Measurements from ENCODE around the gene SKIDA1.
"Not testable (repeated sequence)": the region's sequence is repeated elsewhere in the genome, so short reads cannot be mapped to it uniquely, and the experiment has no call there.

SKIDA1 gene

DNA sequence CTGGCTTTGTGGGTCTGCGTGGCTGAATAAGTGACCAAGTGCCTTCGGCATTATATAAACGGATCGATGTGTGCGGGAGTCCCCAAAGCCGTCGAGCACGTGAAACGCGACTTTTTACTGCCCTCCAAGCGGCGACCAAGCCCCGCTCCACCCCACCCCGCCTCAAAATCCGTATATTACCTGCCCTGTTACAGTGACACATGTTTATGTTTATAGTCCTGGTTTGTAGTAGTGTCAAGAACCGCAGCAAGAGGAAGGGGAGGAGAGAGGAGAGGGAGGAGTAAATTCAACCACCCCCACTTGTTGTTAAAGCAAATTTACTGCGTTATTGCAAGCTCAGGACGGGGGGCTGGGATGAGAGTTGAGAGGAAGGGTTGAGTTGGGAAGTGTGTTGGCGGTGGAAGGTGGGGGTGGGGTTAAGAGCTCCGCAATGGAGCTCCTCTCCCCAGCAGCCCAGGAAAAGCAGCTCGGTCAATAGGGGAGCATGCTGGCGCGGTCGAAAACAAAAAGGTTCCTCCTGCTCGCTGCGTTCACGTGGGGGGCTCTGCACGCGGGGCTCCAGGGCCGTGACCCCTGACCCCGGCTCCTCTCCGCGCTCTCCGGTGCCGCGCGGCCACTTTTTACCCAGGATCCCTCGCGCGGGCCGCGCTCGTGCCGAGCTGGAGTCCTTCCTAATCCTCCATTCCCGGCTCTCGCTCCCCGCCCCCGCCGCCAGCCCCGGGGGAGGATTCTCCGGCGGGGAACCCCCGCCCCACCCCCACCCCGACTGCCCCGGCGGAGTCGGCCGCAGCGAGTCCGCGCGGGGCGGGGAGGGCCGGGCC, at the start of gene SKIDA1:
Gene SKIDA1, minus strand, starts transcription at position 316 of the 821 bp plus-strand sequence. CDS start 7,860 bp downstream, outside the sequence.
- in situ Hi-C loops (cut with MboI; ENCODE audit: low sequenced_read_pairs), result no loop called here

- in situ Hi-C loops (cut with MboI; ENCODE audit: low sequenced_read_pairs), result not testable (repeated sequence)
Measured at GRCh38 chr10:21574514-21574913, 49.0 kb upstream of the SKIDA1 start.

GRCh38 chr10:21572578-21572977, 47.1 kb upstream of the SKIDA1 start:
- in situ Hi-C loops (cut with MboI; ENCODE audit: low sequenced_read_pairs), result no loop called here

DNA sequence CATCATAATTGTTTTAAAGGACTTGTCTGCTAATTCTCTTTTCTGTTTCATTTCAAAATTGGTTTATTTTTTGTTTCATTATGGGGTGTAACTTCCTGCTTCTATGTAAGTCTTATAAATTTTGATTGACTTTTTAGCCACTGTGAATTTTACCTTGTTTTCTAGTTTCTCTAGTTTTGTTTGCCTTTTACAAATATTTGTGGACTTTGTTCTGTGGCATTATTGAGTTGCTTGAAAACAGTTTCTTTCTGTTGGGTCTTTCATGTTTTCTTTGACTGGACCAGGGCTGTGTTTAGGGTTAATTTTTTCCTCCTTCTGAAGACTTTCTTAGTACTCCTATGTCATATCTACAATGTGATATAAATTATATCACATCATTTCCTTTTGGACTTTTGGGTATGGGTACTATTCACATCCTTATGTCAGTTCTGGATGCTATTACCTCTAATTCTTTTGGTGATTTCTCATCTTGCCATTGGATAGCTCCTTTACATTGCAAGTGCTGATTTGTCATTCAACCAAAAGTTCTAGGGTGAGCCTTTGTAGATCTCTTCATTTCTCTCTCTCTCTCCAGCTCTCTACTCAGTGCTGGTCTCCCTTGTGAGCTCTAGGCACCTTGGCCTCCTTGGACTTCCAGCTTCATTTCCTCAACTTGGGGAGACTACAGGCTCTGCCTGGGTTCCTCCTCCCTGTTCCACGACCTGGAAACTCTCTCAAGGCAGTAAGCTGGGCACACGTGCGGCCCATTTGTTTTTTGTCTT, 45.5 kb upstream of the SKIDA1 start:
- in situ Hi-C loops (cut with MboI; ENCODE audit: low sequenced_read_pairs), result no loop called here

DNA sequence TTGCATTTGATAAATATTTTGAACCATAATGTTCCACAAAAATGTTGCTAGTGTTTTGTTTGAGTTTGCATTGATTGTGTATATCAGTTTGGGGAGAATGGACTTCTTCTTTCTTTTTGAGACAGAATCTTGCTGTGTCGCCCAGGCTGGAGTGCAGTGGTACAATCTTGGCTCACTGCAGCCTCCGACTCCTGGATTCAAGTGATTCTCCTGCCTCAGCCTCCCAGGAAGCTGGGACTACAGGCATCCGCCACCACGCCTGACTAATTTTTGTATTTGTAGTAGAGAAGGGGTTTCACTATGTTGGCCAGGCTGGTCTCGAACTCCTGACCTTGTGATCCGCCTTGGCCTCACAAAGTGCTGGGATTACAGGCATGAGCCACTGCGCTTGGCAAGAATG, 33.5 kb upstream of the SKIDA1 start:
- in situ Hi-C loops (cut with MboI; ENCODE audit: low sequenced_read_pairs), result not testable (repeated sequence)

DNA sequence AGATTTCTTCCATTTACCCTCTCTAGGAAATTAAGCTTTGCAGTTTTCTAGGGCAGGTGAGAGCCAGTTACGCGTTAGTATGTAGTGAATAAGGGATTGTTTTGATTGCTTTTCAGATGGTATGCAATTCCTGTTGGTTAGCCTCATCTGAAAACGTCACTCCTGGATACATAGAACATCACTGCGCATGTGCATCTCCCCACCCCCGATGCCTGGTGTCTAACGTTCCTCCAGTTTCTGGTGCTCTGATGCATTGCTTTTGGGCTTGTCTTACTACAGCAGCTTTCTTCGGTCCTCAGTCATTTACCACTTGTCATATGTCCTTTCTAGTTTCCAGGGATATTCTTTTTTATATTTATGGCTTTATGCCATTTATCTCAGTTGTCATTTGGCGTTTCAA, 31.0 kb upstream of the SKIDA1 start:
- in situ Hi-C loops (cut with MboI; ENCODE audit: low sequenced_read_pairs), result no loop called here

- in situ Hi-C loops (cut with MboI; ENCODE audit: low sequenced_read_pairs), result no loop called here
Measured at GRCh38 chr10:21552638-21553037, 27.2 kb upstream of the SKIDA1 start.

DNA sequence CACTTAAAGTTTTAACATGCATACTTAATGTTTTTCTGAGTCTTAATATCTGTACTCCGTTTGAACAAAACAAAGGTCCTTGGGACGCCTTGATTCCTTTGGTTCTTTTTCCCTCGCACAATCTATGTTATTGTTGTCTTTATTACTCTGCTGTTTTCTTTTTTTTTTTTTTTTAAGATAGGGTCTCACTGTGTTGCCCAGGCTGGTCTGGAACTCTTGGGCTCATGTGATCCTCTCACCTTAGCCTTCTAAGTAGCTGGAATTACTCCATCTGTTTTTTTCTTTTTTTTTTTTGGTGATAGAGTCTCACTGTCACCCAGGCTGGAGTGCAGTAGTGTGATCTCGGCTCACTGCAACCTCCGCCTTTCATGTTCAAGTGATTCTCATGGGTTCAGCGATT, 21.8 kb upstream of the SKIDA1 start:
- in situ Hi-C loops (cut with MboI; ENCODE audit: low sequenced_read_pairs), result no loop called here

- in situ Hi-C loops (cut with MboI; ENCODE audit: low sequenced_read_pairs), result not testable (repeated sequence)
Measured at GRCh38 chr10:21540701-21541100, 15.2 kb upstream of the SKIDA1 start.

GRCh38 chr10:21536874-21537273, 11.4 kb upstream of the SKIDA1 start:
- in situ Hi-C loops (cut with MboI; ENCODE audit: low sequenced_read_pairs), result no loop called here

- in situ Hi-C loops (cut with MboI; ENCODE audit: low sequenced_read_pairs), result not testable (repeated sequence)
Measured at GRCh38 chr10:21535976-21536375, 10.5 kb upstream of the SKIDA1 start.

GRCh38 chr10:21535494-21535965, 10.0 kb upstream of the SKIDA1 start:
- in situ Hi-C loops (cut with MboI; ENCODE audit: low sequenced_read_pairs), result no loop called here

DNA sequence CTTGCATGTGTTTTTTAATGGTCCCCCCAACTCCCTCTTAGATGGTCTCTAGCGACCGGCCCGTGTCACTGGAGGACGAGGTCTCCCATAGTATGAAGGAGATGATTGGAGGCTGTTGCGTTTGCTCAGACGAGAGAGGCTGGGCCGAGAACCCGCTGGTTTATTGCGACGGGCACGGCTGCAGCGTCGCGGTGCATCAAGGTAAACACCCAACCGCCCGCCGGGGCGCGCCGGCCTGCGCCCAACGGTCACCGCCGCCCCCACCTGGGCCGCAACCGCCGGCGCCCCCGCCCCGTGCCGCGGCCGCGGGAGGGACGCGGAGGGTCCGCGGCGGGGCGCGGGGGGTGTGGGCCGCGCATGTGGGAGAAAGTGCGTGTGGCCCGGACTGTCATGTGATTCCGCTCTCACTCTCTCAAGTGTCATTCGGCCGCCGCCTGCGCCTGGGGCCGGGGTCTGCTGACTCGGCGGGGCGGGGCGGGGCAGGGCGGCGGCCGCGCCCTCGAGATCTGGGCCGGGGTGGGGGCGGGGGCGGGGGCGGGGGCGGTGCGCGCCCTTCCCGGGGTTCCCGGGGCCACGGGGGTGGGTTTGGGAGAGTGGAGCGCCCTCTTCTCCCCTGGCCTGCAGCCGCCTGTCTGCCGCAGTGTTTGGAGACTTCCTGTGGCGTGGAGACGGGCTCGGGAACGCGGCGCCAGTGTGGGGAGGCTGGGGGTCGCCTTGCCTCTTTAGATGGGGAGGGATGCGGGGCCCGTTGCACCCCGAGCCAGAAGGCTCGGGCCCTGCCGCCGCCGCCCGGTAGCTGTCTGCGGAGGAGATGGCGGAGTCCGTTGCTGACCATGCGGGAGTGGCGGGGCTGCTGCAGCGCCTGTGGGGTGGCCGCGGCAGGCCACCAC, 9.4 kb upstream of the SKIDA1 start:
- in situ Hi-C loops (cut with MboI; ENCODE audit: low sequenced_read_pairs), result no loop called here

GRCh38 chr10:21534280-21534586, 8.8 kb upstream of the SKIDA1 start:
- in situ Hi-C loops (cut with MboI; ENCODE audit: low sequenced_read_pairs), result no loop called here

DNA sequence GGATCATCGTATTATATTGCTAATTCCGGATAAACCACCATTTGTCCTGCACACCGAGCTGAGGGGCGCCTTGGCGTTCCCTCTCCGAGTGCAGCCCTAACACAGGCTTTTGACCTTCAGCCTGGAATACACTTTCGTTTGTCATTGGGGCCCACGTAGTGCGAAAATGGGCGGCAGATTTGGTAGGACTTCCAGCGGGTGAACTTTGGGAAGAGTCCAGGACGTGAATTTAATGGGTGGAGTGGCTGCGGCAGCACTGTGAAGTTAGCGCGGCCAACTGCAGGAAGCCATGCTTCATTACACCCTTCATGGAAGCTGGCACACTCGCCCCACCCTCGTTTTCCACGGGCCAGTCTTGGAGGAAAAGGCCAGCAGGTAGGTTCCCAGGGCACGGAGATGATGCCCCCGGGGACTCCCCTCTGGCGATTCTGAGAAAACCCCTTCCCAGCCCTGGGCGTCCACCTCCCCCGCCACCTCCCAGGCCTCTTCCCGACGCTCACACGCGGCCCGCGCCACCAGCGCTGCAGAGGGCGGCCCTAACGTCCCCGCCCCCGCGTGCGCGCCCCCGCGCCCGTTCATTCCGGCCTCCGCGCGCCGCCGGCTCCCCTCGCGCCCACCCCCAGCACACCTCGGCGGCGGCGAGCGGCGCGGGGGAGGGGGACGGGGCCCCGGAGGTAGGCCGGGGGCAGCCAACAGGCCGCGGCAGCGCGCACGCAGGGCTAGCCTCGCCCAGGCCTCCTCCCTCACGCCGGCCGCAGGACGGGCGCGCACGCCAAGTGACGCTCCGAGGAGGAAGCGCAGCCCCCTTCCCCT, 8.2 kb upstream of the SKIDA1 start, which contains the start of gene MLLT10:
Gene MLLT10, plus strand, starts transcription at position 766 of the 813 bp plus-strand sequence. CDS start 413 bp downstream, outside the sequence.
- in situ Hi-C loops (cut with MboI; ENCODE audit: low sequenced_read_pairs), result no loop called here

- in situ Hi-C loops (cut with MboI; ENCODE audit: low sequenced_read_pairs), result no loop called here
Measured at GRCh38 chr10:21532694-21533466, 7.4 kb upstream of the SKIDA1 start.

- in situ Hi-C loops (cut with MboI; ENCODE audit: low sequenced_read_pairs), result no loop called here
Measured at GRCh38 chr10:21531164-21531563, 5.7 kb upstream of the SKIDA1 start.

DNA sequence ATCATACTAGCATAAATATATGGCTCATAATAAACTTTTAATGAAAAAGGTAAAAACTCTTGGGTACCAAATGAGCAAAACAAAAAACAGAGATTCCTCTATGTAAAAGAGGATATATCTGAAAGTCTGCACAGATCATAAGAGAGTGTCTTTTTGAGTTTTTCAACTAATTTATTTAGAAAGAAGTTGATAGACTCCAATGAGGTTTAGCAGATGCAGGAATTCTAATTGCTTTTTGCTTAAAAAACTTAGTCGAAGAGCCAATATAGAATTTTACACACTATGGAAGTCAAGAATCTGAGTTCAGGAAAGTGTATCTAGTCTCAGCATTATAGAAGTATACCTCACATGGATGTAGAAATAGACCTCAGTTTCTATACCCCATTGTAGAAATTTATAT, 5.2 kb upstream of the SKIDA1 start:
- in situ Hi-C loops (cut with MboI; ENCODE audit: low sequenced_read_pairs), result no loop called here

- in situ Hi-C loops (cut with MboI; ENCODE audit: low sequenced_read_pairs), result no loop called here
Measured at GRCh38 chr10:21530168-21530567, 4.7 kb upstream of the SKIDA1 start.
